Measurements from ENCODE around the gene NUTM1. TPM values are rescaled to one million over a fixed set of nuclear protein-coding genes. Genes with fewer than 3 reads are reported as not detected.

The NUTM1 gene
- total RNA-seq, 4 donors from 2014 or later = not detected

DNA sequence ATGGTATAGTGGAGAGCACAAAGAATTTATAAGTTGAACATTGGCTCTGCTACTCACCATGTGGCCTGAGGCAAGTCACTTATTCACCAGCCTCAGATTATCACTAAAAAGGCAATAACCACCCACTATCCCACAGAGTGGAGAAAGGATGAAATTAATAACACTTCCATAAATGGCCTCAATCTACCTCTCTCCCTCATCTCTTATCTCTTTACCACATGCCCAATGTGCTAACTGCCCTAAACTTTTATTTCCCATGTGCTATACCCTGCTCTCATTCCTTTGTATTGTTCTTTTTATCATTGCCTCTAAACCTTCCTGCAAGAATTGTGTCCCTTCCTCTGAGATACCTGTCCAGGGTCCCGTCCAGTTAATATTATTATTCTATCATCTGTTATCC, 31.6 kb upstream of the NUTM1 start:
- TF ChIP-seq EP300 (IDR thresholded peaks at IDR 0.05) (no peak), POLR2AphosphoS5 (IDR thresholded peaks at IDR 0.05) (no peak), POLR2A (IDR thresholded peaks at IDR 0.05; ENCODE audit: low read depth) (no peak)
- TF ChIP-seq, protein P1, sequence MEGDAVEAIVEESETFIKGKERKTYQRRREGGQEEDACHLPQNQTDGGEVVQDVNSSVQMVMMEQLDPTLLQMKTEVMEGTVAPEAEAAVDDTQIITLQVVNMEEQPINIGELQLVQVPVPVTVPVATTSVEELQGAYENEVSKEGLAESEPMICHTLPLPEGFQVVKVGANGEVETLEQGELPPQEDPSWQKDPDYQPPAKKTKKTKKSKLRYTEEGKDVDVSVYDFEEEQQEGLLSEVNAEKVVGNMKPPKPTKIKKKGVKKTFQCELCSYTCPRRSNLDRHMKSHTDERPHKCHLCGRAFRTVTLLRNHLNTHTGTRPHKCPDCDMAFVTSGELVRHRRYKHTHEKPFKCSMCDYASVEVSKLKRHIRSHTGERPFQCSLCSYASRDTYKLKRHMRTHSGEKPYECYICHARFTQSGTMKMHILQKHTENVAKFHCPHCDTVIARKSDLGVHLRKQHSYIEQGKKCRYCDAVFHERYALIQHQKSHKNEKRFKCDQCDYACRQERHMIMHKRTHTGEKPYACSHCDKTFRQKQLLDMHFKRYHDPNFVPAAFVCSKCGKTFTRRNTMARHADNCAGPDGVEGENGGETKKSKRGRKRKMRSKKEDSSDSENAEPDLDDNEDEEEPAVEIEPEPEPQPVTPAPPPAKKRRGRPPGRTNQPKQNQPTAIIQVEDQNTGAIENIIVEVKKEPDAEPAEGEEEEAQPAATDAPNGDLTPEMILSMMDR (IDR thresholded peaks at IDR 0.05) = no peak
- Histone ChIP-seq H3K27ac (replicated peaks in 1 of 4) (no peak overlapping the region), H3K4me3 (no peak overlapping the region), H3K36me3 (peaks cover 0 to 11% (median 2%) of the 10 kb centered on the region in 4 donors), H3K4me1 (peaks cover 0 to 3% (median 2%) of the 10 kb centered on the region in 4 donors), H3K27me3 (no peaks in the 10 kb centered on the region), H3K9me3 (no peaks in the 10 kb centered on the region)
- WGBS = 94% methylated on average over 1 of the region's 1 CpG
- DNase-seq (ENCODE audit: extremely low spot score) = no peak
- intact Hi-C loops (cut with DNase I) = no loop called here

GRCh38 chr15:34314491-34315490, 28.3 kb upstream of the NUTM1 start:
- Histone ChIP-seq H3K4me1 (peaks cover 9 to 21% (median 16%) of the 10 kb centered on the region in 4 donors), H3K9me3 (no peaks in the 10 kb centered on the region), H3K36me3 (peaks cover 0 to 11% (median 0%) of the 10 kb centered on the region in 4 donors), H3K27ac (replicated peaks in 1 of 4) (no peak overlapping the region), H3K4me3 (no peak overlapping the region), H3K27me3 (no peaks in the 10 kb centered on the region)
- TF ChIP-seq EP300 (IDR thresholded peaks at IDR 0.05) (no peak), POLR2AphosphoS5 (IDR thresholded peaks at IDR 0.05) (no peak), POLR2A (IDR thresholded peaks at IDR 0.05; ENCODE audit: low read depth) (no peak)
- TF ChIP-seq, protein P1 (IDR thresholded peaks at IDR 0.05) = no peak
- intact Hi-C loops (cut with DNase I) = no loop called here
- 82% methylated on average over 3 of the region's 3 CpGs for WGBS
- no peak for DNase-seq (ENCODE audit: extremely low spot score)

DNA sequence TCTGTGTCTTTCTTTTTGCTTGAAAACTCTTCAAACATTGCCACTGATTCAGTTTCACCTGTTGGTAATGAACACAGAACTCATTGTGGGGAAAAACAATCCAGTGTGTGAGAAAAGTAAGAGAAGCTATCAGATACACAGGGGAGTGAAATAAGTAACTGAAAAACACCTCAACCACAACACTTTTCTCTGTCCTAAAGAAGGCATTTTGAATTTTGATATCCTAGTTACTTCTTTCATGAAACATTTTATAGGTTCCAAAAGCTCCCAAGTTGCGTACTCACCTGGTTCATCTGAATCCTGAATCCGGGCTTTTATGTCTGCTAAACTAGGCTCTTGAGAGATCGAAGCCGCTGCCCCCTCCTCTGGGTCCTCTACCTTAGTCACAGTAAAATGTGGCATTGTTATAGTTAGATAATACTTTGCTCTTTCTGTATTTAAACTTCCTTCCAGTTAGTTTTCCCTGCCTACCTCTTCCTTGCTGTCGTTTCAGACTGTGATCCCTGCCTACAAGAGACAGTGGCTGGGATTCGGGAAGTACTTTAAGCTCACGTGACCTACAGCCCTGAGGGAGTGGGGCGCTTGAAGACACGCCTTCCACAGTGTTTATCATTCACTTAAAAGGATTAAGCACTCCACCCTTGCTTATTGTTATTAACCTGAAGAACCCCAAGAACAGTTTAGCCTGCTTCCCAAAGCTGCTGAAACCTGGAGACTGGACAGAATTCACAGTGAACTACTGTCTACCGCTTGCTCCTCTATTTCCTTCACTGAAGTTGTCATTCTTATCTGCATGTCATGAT, 24.6 kb upstream of the NUTM1 start:
- Histone ChIP-seq H3K4me1 (peaks cover 9 to 21% (median 16%) of the 10 kb centered on the region in 4 donors), H3K27me3 (no peaks in the 10 kb centered on the region), H3K27ac (replicated peaks in 1 of 4) (peak overlapping the region; percentile 35 to 64 (median 53)), H3K36me3 (peaks cover 0 to 11% (median 0%) of the 10 kb centered on the region in 4 donors), H3K9me3 (no peaks in the 10 kb centered on the region), H3K4me3 (peak overlapping the region; percentile 52 to 58 (median 55))
- no peak for TF ChIP-seq EP300 (IDR thresholded peaks at IDR 0.05)
- peak; percentile 72 to 78 for TF ChIP-seq POLR2AphosphoS5 (IDR thresholded peaks at IDR 0.05)
- DNase-seq (ENCODE audit: extremely low spot score) = no peak
- 12% methylated on average over 10 of the region's 10 CpGs for WGBS
- intact Hi-C loops (cut with DNase I) = no loop called here

DNA sequence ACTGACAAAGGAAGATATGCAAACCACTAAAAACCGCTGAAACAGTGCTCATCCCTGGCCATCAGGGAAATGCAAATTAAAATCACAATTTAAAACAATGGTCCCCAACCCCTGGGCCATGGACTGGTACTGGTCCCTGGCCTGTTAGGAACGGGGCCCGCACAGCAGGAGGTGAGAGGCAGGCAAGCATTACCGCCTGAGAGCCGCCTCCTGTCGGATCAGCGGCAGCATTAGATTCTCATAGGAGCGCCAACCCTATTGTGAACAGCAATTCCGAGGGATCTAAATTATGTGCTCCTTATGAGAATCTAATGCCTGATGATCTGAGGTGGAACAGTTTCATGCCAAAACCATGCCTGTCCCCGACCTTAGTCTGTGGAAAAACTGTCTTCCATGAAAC, 19.9 kb upstream of the NUTM1 start:
- intact Hi-C loops (cut with DNase I) = no loop called here
- no peaks in the 10 kb centered on the region for H3K27me3 ChIP-seq
- no peaks in the 10 kb centered on the region for H3K9me3 ChIP-seq
- TF ChIP-seq, protein P1 (IDR thresholded peaks at IDR 0.05) = no peak
- TF ChIP-seq EP300 (IDR thresholded peaks at IDR 0.05) (no peak), POLR2A (IDR thresholded peaks at IDR 0.05; ENCODE audit: low read depth) (no peak), POLR2AphosphoS5 (IDR thresholded peaks at IDR 0.05) (no peak)
- DNase-seq (ENCODE audit: extremely low spot score) = no peak
- no peak overlapping the region for H3K27ac ChIP-seq (replicated peaks in 1 of 4)
- 96% methylated on average over 10 of the region's 10 CpGs for WGBS
- no peak overlapping the region for H3K4me3 ChIP-seq
- H3K4me1 ChIP-seq = peaks cover 0 to 6% (median 2%) of the 10 kb centered on the region in 4 donors
- H3K36me3 ChIP-seq = no peaks in the 10 kb centered on the region

- DNase-seq (ENCODE audit: extremely low spot score) = no peak
- no peaks in the 10 kb centered on the region for H3K36me3 ChIP-seq
- H3K4me3 ChIP-seq = no peak overlapping the region
- WGBS = 79% methylated on average over 1 of the region's 1 CpG
- TF ChIP-seq, protein P1 (IDR thresholded peaks at IDR 0.05) = no peak
- TF ChIP-seq POLR2AphosphoS5 (IDR thresholded peaks at IDR 0.05) = no peak
- no peak for TF ChIP-seq EP300 (IDR thresholded peaks at IDR 0.05)
- TF ChIP-seq POLR2A (IDR thresholded peaks at IDR 0.05; ENCODE audit: low read depth) = no peak
- H3K9me3 ChIP-seq = no peaks in the 10 kb centered on the region
- H3K4me1 ChIP-seq = no peaks in the 10 kb centered on the region
- intact Hi-C loops (cut with DNase I) = no loop called here
- H3K27ac ChIP-seq (replicated peaks in 1 of 4) = no peak overlapping the region
- no peaks in the 10 kb centered on the region for H3K27me3 ChIP-seq
Observed at GRCh38 chr15:34324933-34325332, 18.2 kb upstream of the NUTM1 start.

Measured in esophagus muscularis mucosa (tissue), 4 donors.